NT2/D1 (cell line): Measurements from ENCODE around the gene ACAP2.
A peak's percentile ranks its signal among the peaks of the same experiment; 100 is the strongest.

ENCODE experiments used
- DNase-seq: peaks from one replicate; pipeline ENCODE4 v3.0.0-alpha.2; 2011; ENCODE audit warnings: low read depth, low spot score
- H3K27me3 ChIP-seq: 2 replicates; pipeline ENCODE4 v1.6.0; 2011; ENCODE audit warnings: mild to moderate bottlenecking; ENCODE audit not compliant: insufficient read length, insufficient read depth
- H3K36me3 ChIP-seq: 2 replicates; pipeline ENCODE4 v1.6.1; 2011; ENCODE audit warnings: mild to moderate bottlenecking, low read length, mixed read lengths; ENCODE audit not compliant: insufficient read depth, insufficient read length
- H3K4me1 ChIP-seq: 2 replicates; pipeline ENCODE4 v1.5.1; 2011; ENCODE audit not compliant: insufficient read depth, insufficient read length
- H3K4me3 ChIP-seq: 2 replicates; pipeline ENCODE4 v1.5.1; 2011; ENCODE audit warnings: low read depth; ENCODE audit not compliant: insufficient read length
- H3K9ac ChIP-seq: 2 replicates; pipeline ENCODE4 v1.6.0; 2011; ENCODE audit warnings: low read depth; ENCODE audit not compliant: insufficient read length
- H3K9me3 ChIP-seq: 2 replicates; pipeline ENCODE4 v1.5.1; 2011; ENCODE audit warnings: mild to moderate bottlenecking, low read length; ENCODE audit not compliant: insufficient read depth
- SUZ12 ChIP-seq: IDR thresholded peaks from 2 replicates; pipeline ENCODE4 v1.6.1; 2011; ENCODE audit not compliant: insufficient read length, insufficient read depth; ENCODE audit errors: extremely low read depth
- YY1 ChIP-seq: IDR thresholded peaks from 2 replicates; pipeline ENCODE4 v1.6.1; 2011; ENCODE audit not compliant: insufficient read length, insufficient read depth
- ZNF274 ChIP-seq: IDR thresholded peaks from 2 replicates; pipeline ENCODE4 v1.6.1; 2011; ENCODE audit warnings: mild to moderate bottlenecking, low read depth, low read length

The ACAP2 gene

DNA sequence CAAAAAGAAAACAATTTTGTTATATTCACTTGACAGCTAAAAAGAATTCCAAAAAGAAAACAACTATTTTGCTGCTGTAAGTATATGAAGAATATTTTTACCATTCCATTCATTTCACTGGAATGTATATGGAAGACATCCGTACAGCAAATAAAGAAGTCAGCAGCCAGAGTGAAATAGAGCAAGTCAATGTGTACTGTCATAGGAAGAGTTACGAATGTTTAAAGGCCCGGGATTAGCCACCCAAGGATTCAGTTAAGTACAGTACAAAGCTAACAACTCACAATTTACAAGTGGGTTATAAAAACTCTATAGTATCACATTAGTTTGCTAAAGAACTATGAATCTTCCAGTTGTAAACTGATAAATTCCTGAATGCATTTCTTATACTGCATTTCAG lies 157.4 kb downstream of the ACAP2 start:
- Histone ChIP-seq H3K27me3 (no peaks in the 10 kb centered on the region), H3K36me3 (peaks cover 22% of the 10 kb centered on the region), H3K9me3 (no peaks in the 10 kb centered on the region), H3K4me3 (no peak overlapping the region), H3K9ac (no peak overlapping the region), H3K4me1 (no peaks in the 10 kb centered on the region)
- DNase-seq = no peak
- TF ChIP-seq SUZ12 = no peak
- no peak for TF ChIP-seq ZNF274
- no peak for TF ChIP-seq YY1

DNA sequence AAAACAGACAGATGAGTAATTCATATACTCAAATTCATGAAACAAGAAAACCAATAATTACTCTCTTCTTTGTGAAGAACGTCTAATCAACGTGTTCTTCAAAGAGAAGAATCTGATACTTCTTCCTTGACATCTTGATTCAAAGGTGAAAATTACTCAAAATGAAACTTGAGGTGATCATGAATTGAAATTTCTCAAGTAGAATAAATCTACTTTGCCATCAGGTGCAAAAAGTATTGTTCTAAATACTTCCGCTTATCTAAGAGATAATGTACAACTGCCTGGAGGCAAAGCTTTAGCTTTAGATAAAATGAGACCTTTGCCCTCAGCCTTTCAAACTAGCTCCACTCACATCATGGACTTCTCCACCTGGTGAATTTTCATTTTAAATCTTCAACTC lies 158.0 kb downstream of the ACAP2 start:
- no peak for DNase-seq
- Histone ChIP-seq H3K27me3 (no peaks in the 10 kb centered on the region), H3K9ac (no peak overlapping the region), H3K4me3 (no peak overlapping the region), H3K9me3 (no peaks in the 10 kb centered on the region), H3K4me1 (no peaks in the 10 kb centered on the region), H3K36me3 (peaks cover 19% of the 10 kb centered on the region)
- TF ChIP-seq ZNF274 (no peak), SUZ12 (no peak), YY1 (no peak)

DNA sequence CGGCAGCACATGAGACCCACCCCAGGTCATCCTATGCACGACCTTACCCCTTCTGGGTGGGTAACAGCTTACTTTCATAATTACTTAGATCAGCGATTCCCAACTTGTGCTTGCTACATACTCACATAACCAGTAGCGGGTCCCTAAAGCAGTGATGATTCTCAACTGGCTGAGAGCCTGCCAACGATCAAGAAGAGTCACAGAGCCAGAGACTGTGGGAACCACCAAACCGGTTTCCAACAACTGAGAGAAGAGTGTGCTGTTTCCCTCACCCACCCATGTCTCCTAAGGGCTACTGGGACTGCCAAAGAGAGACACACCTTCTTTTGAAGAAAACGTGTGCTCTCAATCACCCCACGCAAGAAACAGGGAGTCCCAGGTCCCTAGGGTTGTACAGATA lies 159.9 kb downstream of the ACAP2 start:
- H3K4me3 ChIP-seq = no peak overlapping the region
- H3K9me3 ChIP-seq = no peaks in the 10 kb centered on the region
- no peaks in the 10 kb centered on the region for H3K27me3 ChIP-seq
- TF ChIP-seq SUZ12 = no peak
- TF ChIP-seq YY1 = no peak
- no peak for TF ChIP-seq ZNF274
- no peak overlapping the region for H3K9ac ChIP-seq
- no peaks in the 10 kb centered on the region for H3K4me1 ChIP-seq
- DNase-seq = no peak
- peaks cover 13% of the 10 kb centered on the region for H3K36me3 ChIP-seq

DNA sequence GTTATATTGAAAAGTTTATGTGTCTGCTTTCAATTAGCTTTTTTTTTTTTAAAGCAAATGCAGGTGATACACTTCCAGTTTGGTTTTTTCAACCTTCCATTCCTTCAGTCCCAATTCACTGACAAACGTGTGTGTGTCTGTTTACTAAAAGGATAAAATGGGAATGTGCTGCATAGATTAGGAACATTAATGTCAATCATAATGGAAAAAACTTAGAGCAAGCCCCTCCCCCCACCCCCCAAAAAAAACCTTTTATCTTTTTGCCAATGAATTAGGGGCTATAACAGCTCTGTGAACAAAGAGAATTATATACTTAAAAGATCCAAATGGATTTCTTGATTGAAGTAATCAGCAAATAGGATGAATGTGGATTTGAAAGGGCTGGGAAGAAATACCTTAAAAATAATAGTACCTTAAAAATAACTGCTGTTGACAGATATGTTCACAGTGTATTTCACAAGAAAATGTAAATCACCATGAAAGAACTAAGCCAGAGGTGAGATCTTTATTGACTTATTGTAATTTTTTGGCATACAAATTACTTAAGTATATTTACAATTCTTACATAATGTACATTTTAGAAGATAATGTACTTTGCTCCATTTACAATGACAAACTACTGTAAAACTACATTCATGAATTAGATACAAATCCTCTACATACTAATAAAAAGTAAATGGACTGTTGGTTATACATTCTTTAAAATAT lies 168.4 kb downstream of the ACAP2 start:
- Histone ChIP-seq H3K4me1 (peaks cover 3% of the 10 kb centered on the region), H3K36me3 (peaks cover 3% of the 10 kb centered on the region), H3K9ac (no peak overlapping the region), H3K9me3 (no peaks in the 10 kb centered on the region), H3K4me3 (no peak overlapping the region), H3K27me3 (no peaks in the 10 kb centered on the region)
- no peak for TF ChIP-seq ZNF274
- no peak for DNase-seq

DNA sequence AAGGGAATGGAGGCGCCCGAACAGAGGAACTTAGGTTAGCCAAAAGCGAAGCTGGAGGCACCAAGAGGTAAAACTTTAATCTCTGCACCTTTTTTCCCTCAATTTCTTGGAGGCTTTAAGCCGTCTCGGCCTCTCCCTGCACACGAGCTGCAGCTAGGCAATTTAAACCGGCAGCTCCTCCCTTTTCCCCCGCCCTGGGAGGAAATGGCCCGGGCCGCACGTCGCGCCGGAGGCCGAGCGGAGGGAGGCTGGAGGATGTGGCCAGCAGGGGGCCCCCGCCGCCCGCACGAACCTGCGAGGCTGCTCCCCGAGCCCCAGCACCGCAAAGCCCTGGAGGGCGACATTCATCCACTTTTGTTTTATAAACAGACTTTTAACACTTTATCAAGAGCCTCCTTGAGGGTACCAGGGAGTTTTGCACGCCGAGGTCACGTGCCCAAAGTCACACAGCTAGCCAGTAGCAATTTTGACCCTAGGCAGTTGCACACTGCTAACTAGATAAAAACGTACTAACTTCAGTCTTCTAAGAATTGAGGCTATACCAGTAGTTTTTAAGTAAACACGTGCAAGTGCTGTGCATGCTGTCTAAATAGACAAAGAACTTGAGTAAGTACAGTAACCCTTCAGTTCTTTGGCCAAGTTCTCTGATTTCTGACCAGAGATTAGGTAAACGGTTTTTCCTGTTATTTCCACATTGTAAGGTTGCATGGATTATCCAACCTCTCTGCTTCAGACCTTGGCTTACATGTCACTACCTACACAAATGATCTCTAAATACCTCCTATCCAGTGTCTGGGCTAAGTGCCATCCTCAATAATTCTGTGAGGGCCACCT lies 171.2 kb downstream of the ACAP2 start:
- H3K4me3 ChIP-seq = peak overlapping the region; percentile 88
- peaks cover 25% of the 10 kb centered on the region for H3K36me3 ChIP-seq
- H3K27me3 ChIP-seq = no peaks in the 10 kb centered on the region
- DNase-seq = peak; percentile 77
- no peaks in the 10 kb centered on the region for H3K9me3 ChIP-seq
- peaks cover 11% of the 10 kb centered on the region for H3K4me1 ChIP-seq
- TF ChIP-seq YY1 (no peak), ZNF274 (no peak), SUZ12 (no peak)
- H3K9ac ChIP-seq = peak overlapping the region; percentile 89

DNA sequence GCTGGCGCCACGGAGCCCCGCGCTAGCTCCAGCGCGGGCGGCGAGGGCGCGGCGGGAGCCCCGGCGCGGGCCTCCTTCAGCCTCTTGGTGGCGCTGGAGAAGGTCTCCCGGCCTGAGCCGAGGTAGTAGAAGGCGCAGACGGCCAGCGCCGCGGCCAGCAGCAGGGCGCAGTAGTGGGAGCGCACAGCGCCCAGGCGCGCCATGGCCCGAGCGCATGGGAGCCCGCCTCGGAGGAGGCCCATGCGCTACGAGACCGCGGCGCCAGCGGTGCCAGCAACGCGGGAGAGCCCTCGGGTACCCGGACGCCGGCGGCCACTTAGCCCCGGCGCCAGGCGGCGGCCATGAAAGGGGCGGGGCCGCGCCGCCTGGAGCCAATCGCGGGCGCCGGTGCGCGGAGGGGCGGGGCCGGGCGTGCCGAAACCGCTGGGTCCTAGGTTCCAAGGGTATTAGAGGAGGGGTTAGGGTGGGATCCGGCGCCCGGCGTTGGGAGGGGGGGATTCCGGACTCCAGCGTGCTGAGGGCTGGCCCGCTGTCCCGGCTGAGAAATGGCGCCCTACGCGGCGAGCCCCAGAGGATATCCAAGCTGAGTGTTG lies 171.9 kb downstream of the ACAP2 start, which contains the start of gene XXYLT1:
Gene XXYLT1, minus strand, starts transcription at position 343 of the 593 bp plus-strand sequence. Its CDS starts 101 bp downstream, at position 242.
- H3K4me3 ChIP-seq = peak within 1 kb of the TSS; percentile 88
- DNase-seq = peak; percentile 90
- H3K9me3 ChIP-seq = no peaks in the 10 kb centered on the region

More for the DNA sequence above, 171.9 kb downstream of the ACAP2 start, which contains the start of gene XXYLT1:
- no peak for TF ChIP-seq SUZ12
- TF ChIP-seq ZNF274 = no peak
- peak; percentile 75 for TF ChIP-seq YY1
- H3K9ac ChIP-seq = peak within 1 kb of the TSS; percentile 94
- peaks cover 32% of the 10 kb centered on the region for H3K36me3 ChIP-seq
- peaks cover 11% of the 10 kb centered on the region for H3K4me1 ChIP-seq
- no peaks in the 10 kb centered on the region for H3K27me3 ChIP-seq
